Epithelial cell of proximal tubule (primary cell): ENCODE data around the gene ULK4. TPM values are rescaled to one million over a fixed set of nuclear protein-coding genes. Genes with fewer than 3 reads are reported as not detected.

ENCODE experiments used
- DNase-seq: peaks from one replicate; pipeline ENCODE4 v3.0.0-alpha.2; 2011; ENCODE audit warnings: low read depth
- H3K4me3 ChIP-seq: 2 replicates; pipeline ENCODE4 v1.5.1; 2011; ENCODE audit warnings: low read depth, mild to moderate bottlenecking, low read length
- CTCF ChIP-seq: conservative IDR thresholded peaks from 2 replicates; pipeline ENCODE4 v1.5.1; 2012; ENCODE audit warnings: low read depth, mild to moderate bottlenecking, low read length
- total RNA-seq: library from RNA; depleted of rRNA; stranded (reverse); fragments of >200 nt; gene quantifications from 2 replicates; pipeline ENCODE4 v1.2.3, GENCODE V29; 2015

Gene ULK4
- total RNA-seq, 1 donor from 2014 or later: 2.2 TPM

- TF ChIP-seq CTCF: no peak
- DNase-seq: no peak
- H3K4me3 ChIP-seq: no peak overlapping the region
These were observed 463.1 kb downstream of the ULK4 start for GRCh38 chr3:41498847-41499246.

GRCh38 chr3:41490360-41490759 is 471.5 kb downstream of the ULK4 start:
- H3K4me3 ChIP-seq: no peak overlapping the region
- DNase-seq: no peak
- no peak for TF ChIP-seq CTCF

GRCh38 chr3:41489231-41489630 is 472.7 kb downstream of the ULK4 start:
- no peak for DNase-seq
- H3K4me3 ChIP-seq: no peak overlapping the region

GRCh38 chr3:41488501-41488900 is 473.4 kb downstream of the ULK4 start:
- no peak for TF ChIP-seq CTCF
- no peak overlapping the region for H3K4me3 ChIP-seq
- DNase-seq: no peak

More at GRCh38 chr3:41489231-41489630, 472.7 kb downstream of the ULK4 start:
- TF ChIP-seq CTCF: no peak

- no peak overlapping the region for H3K4me3 ChIP-seq
- DNase-seq: no peak
- TF ChIP-seq CTCF: no peak
These were observed 476.4 kb downstream of the ULK4 start for GRCh38 chr3:41485484-41485883.

- TF ChIP-seq CTCF: no peak
- DNase-seq: no peak
- no peak overlapping the region for H3K4me3 ChIP-seq
These were observed 479.8 kb downstream of the ULK4 start for GRCh38 chr3:41482134-41482533.

GRCh38 chr3:41478278-41478677 is 483.6 kb downstream of the ULK4 start:
- no peak for TF ChIP-seq CTCF
- H3K4me3 ChIP-seq: no peak overlapping the region

More at GRCh38 chr3:41478278-41478677, 483.6 kb downstream of the ULK4 start:
- no peak for DNase-seq
